NCI-H345 treated with DMSO at 0.1 percent for 48 hours (cell line): Measurements from ENCODE around the gene ANGPT4.
"Not testable (repeated sequence)": the region's sequence is repeated elsewhere in the genome, so short reads cannot be mapped to it uniquely, and the experiment has no call there.

ENCODE experiments used
- DNase-seq: peaks from one replicate; lab custom pipeline; 2025; ENCODE audit not compliant: unreplicated experiment; lab: John Stamatoyannopoulos, UW

Gene ANGPT4

GRCh38 chr20:828987-829386, 87.1 kb downstream of the ANGPT4 start:
- DNase-seq = no peak

GRCh38 chr20:827981-828380, 88.2 kb downstream of the ANGPT4 start:
- DNase-seq = not testable (repeated sequence)

GRCh38 chr20:826695-827323, 89.3 kb downstream of the ANGPT4 start:
- DNase-seq = no peak

- DNase-seq = no peak
Observed at GRCh38 chr20:825710-826421, 90.3 kb downstream of the ANGPT4 start.

- DNase-seq = no peak
Observed at GRCh38 chr20:824916-825315, 91.2 kb downstream of the ANGPT4 start.

- no peak for DNase-seq
Observed at GRCh38 chr20:824490-824889, 91.6 kb downstream of the ANGPT4 start.

- DNase-seq = no peak
Observed at GRCh38 chr20:823574-823902, 92.6 kb downstream of the ANGPT4 start.

GRCh38 chr20:822651-823573, 93.2 kb downstream of the ANGPT4 start:
- DNase-seq = no peak

- DNase-seq = no peak
Observed at GRCh38 chr20:821731-822065, 94.4 kb downstream of the ANGPT4 start.

- DNase-seq = no peak
Observed at GRCh38 chr20:821046-821730, 94.9 kb downstream of the ANGPT4 start.

GRCh38 chr20:820323-820953, 95.7 kb downstream of the ANGPT4 start:
- DNase-seq = no peak
